K562 (cell line): ENCODE results near the gene FFAR1. TPM values are rescaled to one million over a fixed set of nuclear protein-coding genes. Genes with fewer than 3 reads are reported as not detected.

Experiments
- ADNP ChIP-seq: fragments of 200-800 bp; sonication (Bioruptor generic); IDR thresholded peaks from 2 replicates; pipeline ENCODE4 v1.6.1; 2016; ENCODE audit warnings: missing genetic modification characterization, missing compliant biosample characterization
- BDP1 ChIP-seq: IDR thresholded peaks from 3 replicates; pipeline ENCODE4 v1.6.1; 2011; ENCODE audit not compliant: insufficient read length, insufficient read depth
- CCAR2 ChIP-seq: fragments of 200-400 bp; formaldehyde crosslinking; IDR thresholded peaks from 2 replicates; pipeline ENCODE4 v1.6.1; 2017; ENCODE audit warnings: mild to moderate bottlenecking, low read depth, low read length
- CEBPB ChIP-seq: fragments of 450-650 bp; IDR thresholded peaks from 2 replicates; pipeline ENCODE4 v1.6.1; 2016; ENCODE audit warnings: missing genetic modification characterization, missing compliant biosample characterization
- CHD2 ChIP-seq: IDR thresholded peaks from 2 replicates; pipeline ENCODE4 v1.6.1; 2011; ENCODE audit warnings: low read depth, low read length
- ETV6 ChIP-seq, 3 experiments: fragments of 150-350 bp in 1 of 3; sonication (generic) in 1 of 3; formaldehyde crosslinking in 1 of 3; IDR thresholded peaks; 2 replicates each; pipeline versions ENCODE4 v1.6.1 to v1.8.0; 2014 to 2022; ENCODE audit warnings: borderline replicate concordance in 2 of 3, low read depth in 2 of 3, antibody characterized with exemption in 1 of 3, low read length in 1 of 3, mild to moderate bottlenecking in 1 of 3, missing genetic modification reagents in 1 of 3
- FOXK2 ChIP-seq, 2 experiments: fragments of 450-650 bp; IDR thresholded peaks in 1 of 2; conservative IDR thresholded peaks in 1 of 2; 2 replicates each; pipeline ENCODE4 v1.6.1; 2016; ENCODE audit warnings: low read depth in 2 of 2, mild to moderate bottlenecking in 1 of 2
- HSF4 ChIP-seq: fragments of 250-450 bp; sonication (Bioruptor Pico); IDR thresholded peaks from 2 replicates; pipeline ENCODE4 v2.1.2; 2022; ENCODE audit warnings: mild to moderate bottlenecking, moderate library complexity, borderline replicate concordance
- IRF2 ChIP-seq: sonication (generic); formaldehyde crosslinking; IDR thresholded peaks from 2 replicates; pipeline ENCODE4 v1.8.1; 2022; ENCODE audit warnings: mild to moderate bottlenecking, missing genetic modification reagents
- KDM1A ChIP-seq, 2 experiments: fragments of 450-650 bp; IDR thresholded peaks; 2 replicates each; pipeline ENCODE4 v1.6.1; 2016; ENCODE audit warnings: mild to moderate bottlenecking in 2 of 2
- LARP7 ChIP-seq: fragments of 450-650 bp; IDR thresholded peaks from 2 replicates; pipeline ENCODE4 v1.6.1; 2016
- MYNN ChIP-seq, 2 experiments: sonication (generic); formaldehyde crosslinking in 1 of 2; IDR thresholded peaks; 2 replicates each; pipeline versions ENCODE4 v1.5.0 to v1.6.1; 2016 to 2020; ENCODE audit warnings: antibody characterized with exemption in 1 of 2, missing genetic modification reagents in 1 of 2
- SIRT6 ChIP-seq: IDR thresholded peaks from one replicate; pipeline ENCODE4 v1.6.1; 2012; ENCODE audit warnings: low read depth, mild to moderate bottlenecking, control low read depth, inconsistent platforms, low read length, moderate library complexity
- SMARCB1 ChIP-seq: IDR thresholded peaks from 2 replicates; pipeline ENCODE4 v1.6.1; 2011; ENCODE audit warnings: improper control_type of control experiment, low read depth; ENCODE audit not compliant: insufficient read length
- ZBTB26 ChIP-seq: fragments of 450-650 bp; formaldehyde crosslinking; IDR thresholded peaks from 2 replicates; pipeline ENCODE4 v1.4.0; 2022; ENCODE audit warnings: missing genetic modification characterization
- ZFP36 ChIP-seq: fragments of 150-350 bp; IDR thresholded peaks from 2 replicates; pipeline ENCODE4 v1.6.1; 2018; ENCODE audit warnings: low read length, low read depth; ENCODE audit not compliant: partially characterized antibody
- ZNF12 ChIP-seq: sonication (generic); formaldehyde crosslinking; IDR thresholded peaks from 2 replicates; pipeline ENCODE4 v1.4.0; 2020; ENCODE audit warnings: mild to moderate bottlenecking, missing genetic modification reagents
- ZNF121 ChIP-seq: sonication (generic); formaldehyde crosslinking; conservative IDR thresholded peaks from 2 replicates; pipeline ENCODE4 v1.8.0; 2022; ENCODE audit warnings: missing genetic modification reagents
- ZNF282 ChIP-seq: sonication (generic); formaldehyde crosslinking; IDR thresholded peaks from 2 replicates; pipeline ENCODE4 v1.8.1; 2023; ENCODE audit warnings: missing genetic modification reagents
- ZNF518B ChIP-seq: fragments of 250-450 bp; sonication (Bioruptor Pico); IDR thresholded peaks from 2 replicates; pipeline ENCODE4 v1.5.0; 2021; ENCODE audit warnings: mild to moderate bottlenecking, moderate library complexity
- ZNF589 ChIP-seq: fragments of 200-800 bp; sonication (Bioruptor generic); IDR thresholded peaks from 2 replicates; pipeline ENCODE4 v1.6.1; 2016; ENCODE audit warnings: low read depth, missing genetic modification characterization, missing compliant biosample characterization
- polyA plus RNA-seq, 8 experiments: library from polyadenylated mRNA; depleted of rRNA in 4 of 8; stranded (reverse) in 5 of 8; unstranded in 3 of 8; fragments of >200 nt; fragmentation: Nextera tagmentation in 2 of 8; fragmentation: Illumina TruSeq in 1 of 8; extraction: Ambion mirVana in 2 of 8; extraction: Trizol in 1 of 8; gene quantifications; 2 replicates each; pipeline versions ENCODE4 v1.2.1 to v1.2.3, GENCODE V29; 2011 to 2014; ENCODE audit warnings: inconsistent platforms in 1 of 8, missing spikeins in 1 of 8
- total RNA-seq, 7 experiments: library from RNA; depleted of rRNA in 6 of 7; stranded (reverse); fragments of >200 nt in 6 of 7; fragmentation: Illumina TruSeq in 2 of 7; extraction: Trizol in 2 of 7; gene quantifications; 2 replicates each; pipeline versions ENCODE4 v1.2.1 to v1.2.3, GENCODE V29; 2011 to 2021; ENCODE audit warnings: low replicate concordance in 1 of 7
- TF ChIP-seq, protein P1 (sequence below), 3 experiments: IDR thresholded peaks in 2 of 3; conservative IDR thresholded peaks in 1 of 3; 2 replicates each; pipeline ENCODE4 v1.5.1; 2011 to 2012; ENCODE audit warnings: low read length in 3 of 3, mild to moderate bottlenecking in 3 of 3, control low read depth in 2 of 3, improper control_type of control experiment in 1 of 3, inconsistent platforms in 1 of 3, low read depth in 1 of 3, mixed read lengths in 1 of 3, moderate library complexity in 1 of 3; ENCODE audit not compliant: insufficient read depth in 2 of 3

Gene FFAR1
- total and polyA plus RNA-seq, 9 of the 15 experiments (the other 6 are each of a cell fraction or from before 2014, with no cell fraction given), result not detected

DNA sequence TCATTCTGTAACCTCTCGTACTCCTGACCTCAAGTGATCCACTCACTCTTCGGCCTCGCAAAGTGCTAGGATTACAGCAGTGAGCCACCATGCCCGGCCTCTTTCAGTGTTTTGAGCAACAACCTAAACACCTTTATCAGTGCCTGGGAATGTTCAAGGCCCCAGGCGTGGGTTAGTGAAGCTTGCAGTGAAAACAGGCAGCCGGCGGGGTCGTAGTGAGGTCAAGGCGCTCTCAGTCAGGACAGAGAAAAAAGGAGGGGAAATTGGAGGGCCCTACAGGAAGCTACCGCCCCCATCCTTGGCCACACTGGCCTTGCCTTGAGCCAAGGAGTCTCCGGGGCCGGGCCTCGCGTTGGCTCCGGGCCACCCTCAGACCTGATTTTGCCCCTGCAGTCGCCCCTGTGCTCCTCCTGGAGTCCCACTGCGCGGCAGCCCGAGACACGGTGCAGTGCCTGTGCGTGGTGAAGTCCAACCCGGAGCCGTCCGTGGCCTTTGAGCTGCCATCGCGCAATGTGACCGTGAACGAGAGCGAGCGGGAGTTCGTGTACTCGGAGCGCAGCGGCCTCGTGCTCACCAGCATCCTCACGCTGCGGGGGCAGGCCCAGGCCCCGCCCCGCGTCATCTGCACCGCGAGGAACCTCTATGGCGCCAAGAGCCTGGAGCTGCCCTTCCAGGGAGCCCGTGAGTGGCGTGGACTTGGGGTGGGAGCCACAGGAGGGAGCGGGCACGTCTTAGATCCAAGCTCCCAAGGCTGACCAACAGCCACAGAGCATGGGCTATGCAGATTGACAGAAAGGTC, 38.0 kb upstream of the FFAR1 start (continued):
- no peak for TF ChIP-seq ZNF518B (CRISPR knock-in tag)
- TF ChIP-seq SMARCB1, result no peak
- TF ChIP-seq SIRT6, result no peak
- no peak for TF ChIP-seq ZNF12 (CRISPR knock-in tag)
- no peak for TF ChIP-seq ZBTB26
- TF ChIP-seq ZFP36, result no peak
- TF ChIP-seq KDM1A (IDR thresholded peaks at IDR 0.05), result no peak; a peak in 1 of 4 replicates
- 0 out of 2 replicates have a peak, but pooled peaks have one; percentile 14 for TF ChIP-seq IRF2 (CRISPR knock-in tag)
- TF ChIP-seq FOXK2 (conservative IDR thresholded peaks at IDR 0.05 in 1 of 2, IDR thresholded peaks at IDR 0.05 in 1 of 2; ENCODE audit: low read depth in 2 of 2), result no peak
- TF ChIP-seq CCAR2, result no peak
- TF ChIP-seq ZNF589 (CRISPR knock-in tag), result peak; percentile 91
- TF ChIP-seq MYNN (IDR thresholded peaks at IDR 0.05), result no peak
- TF ChIP-seq MYNN (CRISPR knock-in tag; IDR thresholded peaks at IDR 0.05), result no peak
- 0 out of 2 replicates have a peak, but pooled peaks have one; percentile 42 for TF ChIP-seq CHD2
- no peak for TF ChIP-seq CEBPB (tag)
- no peak for TF ChIP-seq ETV6 (IDR thresholded peaks at IDR 0.05; ENCODE audit: borderline replicate concordance in 1 of 2, low read depth in 2 of 2, low read length in 1 of 2)
- no peak for TF ChIP-seq ETV6 (CRISPR knock-in tag; IDR thresholded peaks at IDR 0.05; ENCODE audit: borderline replicate concordance)
- TF ChIP-seq, protein P1, sequence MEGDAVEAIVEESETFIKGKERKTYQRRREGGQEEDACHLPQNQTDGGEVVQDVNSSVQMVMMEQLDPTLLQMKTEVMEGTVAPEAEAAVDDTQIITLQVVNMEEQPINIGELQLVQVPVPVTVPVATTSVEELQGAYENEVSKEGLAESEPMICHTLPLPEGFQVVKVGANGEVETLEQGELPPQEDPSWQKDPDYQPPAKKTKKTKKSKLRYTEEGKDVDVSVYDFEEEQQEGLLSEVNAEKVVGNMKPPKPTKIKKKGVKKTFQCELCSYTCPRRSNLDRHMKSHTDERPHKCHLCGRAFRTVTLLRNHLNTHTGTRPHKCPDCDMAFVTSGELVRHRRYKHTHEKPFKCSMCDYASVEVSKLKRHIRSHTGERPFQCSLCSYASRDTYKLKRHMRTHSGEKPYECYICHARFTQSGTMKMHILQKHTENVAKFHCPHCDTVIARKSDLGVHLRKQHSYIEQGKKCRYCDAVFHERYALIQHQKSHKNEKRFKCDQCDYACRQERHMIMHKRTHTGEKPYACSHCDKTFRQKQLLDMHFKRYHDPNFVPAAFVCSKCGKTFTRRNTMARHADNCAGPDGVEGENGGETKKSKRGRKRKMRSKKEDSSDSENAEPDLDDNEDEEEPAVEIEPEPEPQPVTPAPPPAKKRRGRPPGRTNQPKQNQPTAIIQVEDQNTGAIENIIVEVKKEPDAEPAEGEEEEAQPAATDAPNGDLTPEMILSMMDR (IDR thresholded peaks at IDR 0.05 in 2 of 3, conservative IDR thresholded peaks at IDR 0.05 in 1 of 3; ENCODE audit: insufficient read depth in 2 of 3, low read depth in 1 of 3, low read length in 3 of 3), result no peak
- TF ChIP-seq ADNP (tag), result no peak
- no peak for TF ChIP-seq LARP7
- TF ChIP-seq HSF4, result no peak
- TF ChIP-seq ZNF121 (CRISPR knock-in tag), result no peak
- no peak for TF ChIP-seq BDP1
- no peak for TF ChIP-seq ZNF282 (CRISPR knock-in tag)
